OCI-LY3 (cell line): ENCODE measurements around the gene TPGS2.

Source experiments
- CTCF ChIP-seq: fragments of 200-600, 300-600 bp; sonication (generic); IDR thresholded peaks from 2 replicates; pipeline ENCODE4 v1.5.1; 2014; ENCODE audit warnings: antibody characterized with exemption, low read length, low read depth
- EZH2phosphoT487 ChIP-seq: fragments of 200-600 bp; shearing (Covaris generic); IDR thresholded peaks from 2 replicates; pipeline ENCODE4 v1.6.1; 2018; ENCODE audit warnings: antibody characterized with exemption, mixed run types, low read depth

DNA sequence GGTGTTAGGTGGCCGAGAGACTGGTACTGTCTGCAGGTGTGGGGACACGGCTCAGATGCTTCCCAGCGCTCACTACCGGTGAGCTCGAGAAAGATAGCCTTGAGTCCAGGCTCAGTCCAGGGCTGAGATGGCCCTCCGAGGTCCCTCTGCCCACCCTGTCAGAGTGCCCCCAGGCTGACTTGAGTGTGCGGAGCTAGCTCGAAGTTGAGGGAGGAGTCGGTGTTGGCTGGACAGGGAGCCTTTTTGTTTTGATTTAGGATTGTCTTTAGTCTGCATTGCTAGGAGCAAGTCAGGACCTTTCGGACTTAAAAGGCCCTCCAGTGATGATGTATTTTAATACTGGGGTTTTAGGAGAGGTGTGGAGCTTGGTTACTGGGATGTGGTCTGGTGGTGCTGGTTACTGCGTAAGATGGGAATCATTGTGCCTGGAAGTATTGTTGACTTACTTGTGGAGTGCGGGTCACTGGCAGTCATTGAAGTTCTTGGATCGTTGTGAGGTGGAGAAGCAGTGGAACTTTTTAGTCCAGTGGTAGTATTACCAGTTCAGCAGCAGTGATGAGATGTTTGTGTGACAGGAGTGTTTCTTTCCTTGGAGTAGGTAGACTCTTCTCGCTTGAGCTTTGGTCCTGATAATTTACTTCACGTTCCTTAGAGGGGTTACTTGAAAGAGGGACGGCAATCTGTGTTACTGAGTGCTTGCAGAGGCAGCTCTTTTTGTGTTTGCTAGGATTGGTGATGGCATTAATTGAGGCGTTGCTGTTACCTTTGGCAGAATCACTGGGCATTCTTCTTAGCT, 758 bp upstream of the TPGS2 start:
- TF ChIP-seq CTCF (peak; percentile 0; the same call in 1 of the 2 replicates), EZH2phosphoT487 (no peak)
